GM18505 (cell line): ENCODE measurements around the gene GFER.
"Not testable (repeated sequence)": the region's sequence is repeated elsewhere in the genome, so short reads cannot be mapped to it uniquely, and the experiment has no call there.

Source experiments
- ATAC-seq: cut with Tn5 transposase; IDR thresholded peaks from one replicate; pipeline ENCODE4 v1.9.1; 2021; ENCODE audit not compliant: unreplicated experiment
- POLR2A ChIP-seq: IDR thresholded peaks from 4 replicates; pipeline ENCODE4 v1.6.1; 2011; ENCODE audit warnings: borderline replicate concordance; ENCODE audit not compliant: insufficient read depth, insufficient read length; ENCODE audit errors: extremely low read depth

The GFER gene

DNA sequence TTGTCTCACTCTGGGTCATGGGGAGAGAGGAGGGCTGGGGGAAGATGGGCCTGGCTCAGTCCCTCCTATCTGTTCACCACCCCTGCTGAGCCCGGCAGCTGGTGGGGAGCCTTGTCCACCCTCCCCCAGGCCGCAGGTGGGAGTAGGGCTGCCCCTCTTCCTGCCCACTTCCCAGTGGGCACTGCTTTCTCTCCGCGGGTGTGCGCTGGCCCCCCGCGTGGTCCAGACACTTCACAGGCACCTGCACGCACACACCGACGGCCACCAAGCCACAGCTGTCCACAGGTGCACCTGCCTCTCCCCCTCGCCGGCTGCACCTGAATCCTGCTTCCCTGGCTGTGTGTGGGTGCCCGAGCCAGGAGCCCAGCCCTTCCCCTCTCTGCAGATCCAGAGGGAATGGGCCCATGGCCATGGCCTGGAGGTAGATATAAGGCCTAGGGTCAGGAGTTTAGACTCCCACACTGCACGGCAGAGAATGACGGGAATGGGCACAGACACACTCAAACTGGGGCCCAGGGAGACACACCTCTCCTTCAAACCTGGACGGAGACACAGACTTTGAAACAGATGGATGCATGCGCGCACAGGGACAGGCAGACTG lies 44.7 kb downstream of the GFER start:
- no peak for TF ChIP-seq POLR2A

DNA sequence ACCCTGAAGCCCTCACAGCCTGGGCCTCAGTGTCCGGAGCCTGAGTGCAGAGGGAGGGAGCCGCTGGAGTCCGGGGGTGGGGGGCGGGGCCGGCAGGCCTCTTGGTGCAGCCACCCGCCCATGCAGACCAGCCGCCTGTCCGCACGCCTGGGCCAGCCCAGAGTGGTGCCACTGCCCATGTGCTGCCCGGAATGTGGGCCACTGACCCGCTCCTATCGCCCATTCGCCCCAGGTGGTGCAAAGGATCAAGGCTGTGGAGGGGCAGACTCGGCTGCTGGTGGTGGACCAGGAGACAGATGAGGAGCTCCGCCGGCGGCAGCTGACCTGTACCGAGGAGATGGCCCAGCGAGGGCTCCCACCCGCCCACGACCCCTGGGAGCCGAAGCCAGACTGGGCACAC lies 45.4 kb downstream of the GFER start:
- no peak for ATAC-seq
- TF ChIP-seq POLR2A, result no peak

More for the DNA sequence above, 44.7 kb downstream of the GFER start:
- ATAC-seq, result no peak

DNA sequence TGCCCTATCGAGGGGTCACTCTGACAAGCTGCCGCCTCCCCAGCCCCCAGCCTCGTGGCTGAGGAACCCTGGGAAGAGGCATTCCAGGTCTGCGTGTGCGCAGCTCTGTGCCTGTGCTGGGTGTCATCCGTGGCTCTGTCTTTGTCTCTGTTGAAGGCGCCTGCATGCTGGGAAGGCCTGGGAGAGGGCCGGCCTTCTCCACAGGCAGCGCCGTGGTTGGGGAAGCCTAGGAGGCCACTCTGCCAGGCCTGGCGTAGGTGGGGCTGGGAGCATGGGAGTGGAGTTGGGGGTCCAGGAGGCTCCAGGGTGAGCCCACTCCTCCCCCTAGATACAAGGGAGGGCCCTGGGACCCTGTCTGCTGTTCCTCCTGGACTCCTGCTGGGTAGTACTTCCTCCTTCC lies 46.0 kb downstream of the GFER start:
- no peak for TF ChIP-seq POLR2A
- no peak for ATAC-seq

DNA sequence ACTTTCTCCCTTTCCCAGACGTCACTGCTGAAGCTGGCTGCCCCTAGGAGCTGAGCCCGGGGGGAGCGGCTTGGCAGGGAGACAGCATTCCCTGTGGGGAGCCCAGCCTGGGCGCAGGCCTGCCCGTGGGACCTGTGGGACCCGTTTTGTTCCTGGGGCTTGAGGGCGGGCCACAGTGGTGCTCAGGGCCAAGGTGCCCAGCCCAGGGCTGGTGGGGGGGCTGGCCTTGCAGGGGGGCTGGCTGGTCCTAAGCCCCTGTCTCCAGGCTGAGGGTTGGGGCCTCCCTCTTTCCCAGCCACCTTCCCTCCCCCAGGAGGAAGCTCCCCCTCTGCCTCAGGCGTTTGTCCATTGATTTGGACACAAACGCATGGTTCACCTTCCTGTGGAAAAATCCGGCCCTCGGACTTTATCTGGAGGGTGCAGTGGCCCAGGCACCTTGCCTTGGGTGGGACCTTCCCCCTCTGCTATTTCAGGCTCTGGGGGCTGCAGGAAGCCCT lies 47.1 kb downstream of the GFER start:
- TF ChIP-seq POLR2A, result no peak
- ATAC-seq, result no peak

DNA sequence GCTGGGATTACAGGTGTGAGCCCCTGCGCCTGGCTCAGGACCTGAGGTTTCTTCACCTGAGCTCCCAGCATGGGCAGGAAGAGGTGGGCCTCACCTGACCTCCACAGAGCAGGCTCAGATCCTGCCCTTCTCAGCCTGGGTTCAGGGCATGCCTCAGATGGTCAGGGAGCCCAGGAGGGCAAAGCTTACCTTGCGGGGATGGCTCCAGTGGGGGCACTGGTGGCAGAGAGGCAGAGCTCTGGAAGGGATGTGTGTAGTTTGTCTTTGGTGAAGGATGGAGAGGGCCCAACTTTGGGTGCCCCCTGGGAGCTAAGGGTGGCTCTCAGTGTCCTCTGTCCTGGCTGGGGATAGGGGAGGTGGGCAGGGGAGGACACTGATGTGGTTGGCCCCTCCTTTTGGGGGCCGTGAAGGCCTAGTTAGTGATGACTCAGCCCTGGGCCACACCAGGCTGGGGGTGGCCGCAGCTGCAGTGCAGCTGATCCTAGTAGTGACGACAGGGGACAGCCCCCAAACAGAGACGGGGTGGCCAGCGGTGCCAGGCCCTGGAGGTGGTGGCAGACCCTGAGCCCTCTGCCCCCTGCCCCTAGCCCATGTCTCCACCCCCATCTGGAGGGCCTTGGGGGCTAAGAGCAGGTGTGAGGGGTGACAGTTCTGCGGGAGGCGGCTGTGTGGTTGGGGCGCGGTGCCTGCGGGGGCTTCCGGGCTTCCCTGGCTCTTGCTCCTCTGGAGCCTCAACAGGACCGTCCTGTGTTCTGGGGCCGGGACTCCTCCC lies 48.5 kb downstream of the GFER start:
- no peak for ATAC-seq
- TF ChIP-seq POLR2A, result no peak

DNA sequence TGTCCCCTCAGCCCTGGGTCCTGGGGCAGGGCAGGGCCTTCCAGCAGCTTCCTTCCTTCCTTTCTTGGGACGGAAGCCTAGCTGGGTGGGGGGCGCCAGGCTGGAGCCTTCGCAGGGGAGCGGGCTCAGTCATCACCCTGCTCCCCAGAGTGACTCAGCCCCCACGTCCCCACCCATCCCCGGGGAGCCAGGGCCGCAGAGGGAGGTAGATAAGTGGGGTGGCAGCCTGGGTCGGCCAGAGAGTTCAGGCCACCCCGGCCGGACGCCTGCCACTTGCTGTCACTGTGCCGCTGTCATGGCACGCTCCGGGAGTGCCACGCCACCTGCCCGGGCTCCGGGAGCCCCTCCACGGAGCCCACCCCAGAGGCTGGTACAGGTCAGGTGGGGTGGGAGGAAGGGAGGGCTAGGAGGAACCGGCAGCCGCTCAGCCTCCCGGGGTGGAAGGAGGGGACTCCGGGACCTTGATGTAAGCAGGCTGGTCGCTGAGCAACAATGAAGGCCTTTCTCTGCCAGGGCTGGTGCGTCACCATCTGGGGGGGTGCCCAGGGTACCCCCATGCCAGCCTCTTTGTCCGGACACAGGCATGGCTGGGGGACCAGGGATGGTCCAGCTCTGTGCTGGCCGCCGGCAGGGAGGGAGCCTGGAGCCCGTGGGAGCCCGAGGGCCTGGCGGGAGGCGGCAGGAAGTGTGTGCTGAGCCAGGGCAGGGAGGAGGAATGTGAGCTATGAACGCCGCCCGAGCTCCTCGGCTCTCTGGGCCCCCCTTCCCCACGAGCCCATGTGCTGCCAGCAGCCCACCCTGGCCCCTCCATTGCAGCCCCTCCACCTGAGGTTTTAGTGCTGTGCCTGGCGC lies 49.3 kb downstream of the GFER start:
- no peak for TF ChIP-seq POLR2A
- ATAC-seq, result no peak

DNA sequence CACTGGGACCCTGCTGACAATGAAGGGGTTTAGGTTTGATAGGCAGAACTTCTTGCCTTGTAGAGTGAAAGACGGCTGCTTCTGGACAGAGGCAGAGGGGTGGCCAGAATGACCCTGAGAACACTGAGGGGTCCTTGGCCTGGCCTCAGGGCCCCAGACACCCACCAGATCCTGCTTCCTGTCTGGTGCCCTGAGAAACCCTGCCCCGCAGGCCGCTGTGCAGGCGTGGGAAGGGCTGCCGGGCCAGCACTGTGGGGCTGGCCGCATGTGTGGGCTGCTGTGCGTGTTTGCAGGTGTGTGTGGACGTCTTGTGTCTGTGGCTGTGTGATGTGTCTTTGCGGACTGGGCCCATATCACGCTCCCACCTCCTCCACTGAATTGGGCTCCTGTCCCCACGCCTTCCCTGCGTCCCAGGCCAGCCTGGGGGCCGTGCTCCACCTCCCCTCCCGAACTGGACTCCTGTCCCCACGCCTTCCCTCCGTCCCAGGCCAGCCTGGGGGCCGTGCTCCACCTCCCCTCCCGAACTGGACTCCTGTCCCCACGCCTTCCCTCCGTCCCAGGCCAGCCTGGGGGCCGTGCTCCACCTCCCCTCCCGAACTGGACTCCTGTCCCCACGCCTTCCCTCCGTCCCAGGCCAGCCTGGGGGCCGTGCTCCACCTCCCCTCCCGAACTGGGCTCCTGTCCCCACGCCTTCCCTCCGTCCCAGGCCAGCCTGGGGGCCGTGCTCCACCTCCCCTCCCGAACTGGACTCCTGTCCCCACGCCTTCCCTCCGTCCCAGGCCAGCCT lies 50.1 kb downstream of the GFER start:
- not testable (repeated sequence) for ATAC-seq

DNA sequence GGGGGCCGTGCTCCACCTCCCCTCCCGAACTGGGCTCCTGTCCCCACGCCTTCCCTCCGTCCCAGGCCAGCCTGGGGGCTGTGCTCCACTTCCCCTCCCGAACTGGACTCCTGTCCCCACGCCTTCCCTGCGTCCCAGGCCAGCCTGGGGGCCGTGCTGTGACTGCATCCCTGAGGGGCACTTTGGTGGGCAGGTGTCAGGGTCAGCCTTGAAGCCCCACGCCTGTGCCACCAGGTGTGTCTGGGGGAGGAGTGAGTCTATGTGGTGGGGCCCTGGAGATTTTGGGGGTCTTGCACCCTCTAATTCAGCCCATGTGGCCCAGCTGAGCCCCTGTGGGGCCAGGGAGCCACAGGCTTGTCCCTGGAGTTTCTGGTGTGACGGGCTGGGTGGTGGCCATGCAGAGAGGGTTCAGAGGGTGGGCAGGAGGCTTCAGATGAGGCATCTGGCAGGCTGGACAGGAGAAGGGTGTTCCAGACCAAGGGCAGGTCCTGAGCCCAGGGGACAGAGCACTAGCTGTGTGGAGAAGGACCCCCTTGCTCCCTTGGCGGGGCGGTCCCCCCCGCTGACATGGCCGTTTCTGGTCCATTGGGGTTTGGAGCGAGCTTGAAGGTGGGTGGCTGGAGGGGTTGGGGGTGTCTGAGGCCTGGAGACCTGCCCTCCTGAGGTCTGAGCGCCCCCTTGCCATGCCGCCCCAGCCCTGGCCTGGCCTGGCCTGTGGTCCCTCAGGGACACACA lies 50.9 kb downstream of the GFER start:
- ATAC-seq, result no peak
- TF ChIP-seq POLR2A, result no peak

DNA sequence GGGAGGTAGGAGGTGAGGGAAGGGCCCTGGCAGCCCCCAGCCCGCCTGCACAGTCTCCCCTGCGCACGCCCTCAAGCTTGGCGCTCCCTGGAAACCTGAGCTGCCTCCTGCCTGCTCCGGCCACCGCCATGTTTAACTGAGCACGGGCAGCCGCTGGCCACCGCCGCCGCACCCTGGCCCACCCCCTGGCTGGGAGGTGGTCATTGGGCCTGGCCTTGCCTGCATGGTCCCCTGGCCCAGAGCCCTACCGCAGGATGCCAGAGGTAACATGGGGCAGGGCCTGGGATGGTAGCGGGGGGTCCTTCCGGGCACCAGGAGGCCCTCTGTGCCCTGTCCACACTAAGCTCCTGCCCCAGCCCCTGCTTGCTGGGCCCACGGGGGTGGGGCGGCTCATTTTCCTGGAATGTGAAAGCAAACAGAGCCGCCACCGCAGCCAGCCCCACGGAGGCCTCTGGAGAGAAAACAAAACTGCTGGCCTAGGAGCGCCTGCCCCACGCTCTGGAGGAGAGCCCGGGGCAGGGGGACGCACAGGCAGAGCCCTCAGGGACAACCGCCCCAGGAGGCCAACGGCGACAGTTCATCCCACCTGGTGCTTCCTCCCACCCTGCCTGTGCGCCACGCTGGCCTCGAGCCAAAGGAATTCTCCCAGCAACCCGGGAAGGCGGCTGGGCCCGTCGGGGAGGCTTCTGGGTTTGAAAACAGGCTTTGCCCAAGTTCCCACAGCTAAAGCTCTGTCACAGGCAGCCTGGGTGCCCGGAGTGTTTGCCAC lies 51.6 kb downstream of the GFER start:
- no peak for TF ChIP-seq POLR2A
- no peak for ATAC-seq

DNA sequence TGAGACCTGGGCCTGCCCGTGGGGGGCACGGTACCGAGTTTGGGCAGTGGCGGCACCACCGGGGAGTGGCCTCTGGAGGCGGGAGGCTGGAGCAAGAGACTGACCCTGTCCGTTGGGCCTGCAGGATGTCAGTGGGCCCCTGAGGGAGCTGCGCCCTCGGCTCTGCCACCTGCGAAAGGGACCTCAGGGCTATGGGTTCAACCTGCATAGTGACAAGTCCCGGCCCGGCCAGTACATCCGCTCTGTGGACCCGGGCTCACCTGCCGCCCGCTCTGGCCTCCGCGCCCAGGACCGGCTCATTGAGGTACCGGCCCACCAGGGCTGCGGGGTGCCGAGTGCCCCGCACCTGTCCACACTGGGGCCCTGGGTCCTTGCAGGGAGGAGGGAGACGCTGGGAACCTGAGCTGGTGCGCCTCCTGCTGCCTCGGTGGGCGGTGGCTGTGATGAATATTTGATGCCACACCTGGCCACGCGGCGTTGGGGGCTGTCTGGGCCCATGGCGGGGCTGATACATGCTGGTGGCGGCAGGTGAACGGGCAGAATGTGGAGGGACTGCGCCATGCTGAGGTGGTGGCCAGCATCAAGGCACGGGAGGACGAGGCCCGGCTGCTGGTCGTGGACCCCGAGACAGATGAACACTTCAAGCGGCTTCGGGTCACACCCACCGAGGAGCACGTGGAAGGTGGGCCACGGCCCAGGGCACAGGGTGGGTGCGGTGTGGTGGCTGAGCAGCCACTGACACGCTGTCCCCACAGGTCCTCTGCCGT lies 52.4 kb downstream of the GFER start:
- no peak for TF ChIP-seq POLR2A

DNA sequence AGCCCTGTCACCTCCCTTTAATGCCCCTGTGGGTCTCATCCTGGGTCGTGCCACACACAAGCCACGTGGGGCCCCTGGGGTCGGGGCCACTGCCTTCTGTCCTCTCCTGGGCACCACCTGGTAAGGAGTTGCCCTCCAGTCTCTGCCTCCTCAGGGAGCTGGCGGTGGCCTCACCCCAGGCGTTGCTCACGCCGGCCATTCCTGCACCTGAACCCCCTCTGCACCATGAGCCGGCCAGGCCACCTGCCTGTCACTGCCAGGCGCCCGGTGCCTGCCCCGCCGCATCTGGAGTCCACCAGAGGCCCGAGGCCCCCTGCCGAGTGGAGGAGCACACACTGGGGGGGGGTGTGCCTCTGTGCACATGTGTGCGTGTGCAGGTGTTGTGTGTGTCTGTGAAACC lies 53.1 kb downstream of the GFER start:
- no peak for TF ChIP-seq POLR2A
- no peak for ATAC-seq

More for the DNA sequence above, 52.4 kb downstream of the GFER start:
- no peak for ATAC-seq
